Activated B cell treated with CpG ODN at 0.5 μM for 24 hours (primary cell): ENCODE data around the gene ADGRG1. TPM values are rescaled to one million over a fixed set of nuclear protein-coding genes. Genes with fewer than 3 reads are reported as not detected.

Experiments
- ATAC-seq: fragments of 200-7000 bp; cut with Tn5 transposase; one replicate; pipeline ENCODE4 v1.10.0; 2021; ENCODE audit warnings: low read depth, mild to moderate bottlenecking, moderate library complexity
- CTCF ChIA-PET: fragments of 350-600 bp; sonication (Branson Sonifier 250); formaldehyde crosslinking; loops from one replicate; lab custom pipeline; 2021; ENCODE audit warnings: antibody characterized with exemption; lab: Charles Lee
- POLR2A ChIA-PET: fragments of 350-600 bp; sonication (Branson Sonifier 250); formaldehyde crosslinking; loops from one replicate; lab custom pipeline; 2021; ENCODE audit warnings: antibody characterized with exemption; lab: Charles Lee
- DNase-seq: peaks from one replicate; pipeline ENCODE4 v3.0.0; 2022
- H3K27ac Mint-ChIP-seq: one replicate; pipeline ENCODE4 v1.8.0; 2020; ENCODE audit warnings: mixed read lengths
- H3K27me3 Mint-ChIP-seq: one replicate; pipeline ENCODE4 v1.8.0; 2021; ENCODE audit warnings: mixed read lengths
- H3K36me3 Mint-ChIP-seq: one replicate; pipeline ENCODE4 v1.8.0; 2021; ENCODE audit warnings: low read depth, mixed read lengths
- H3K4me1 Mint-ChIP-seq: one replicate; pipeline ENCODE4 v1.8.0; 2021; ENCODE audit warnings: mixed read lengths
- H3K4me3 Mint-ChIP-seq: one replicate; pipeline ENCODE4 v1.8.0; 2020; ENCODE audit warnings: mild to moderate bottlenecking, mixed read lengths
- H3K9me3 Mint-ChIP-seq: one replicate; pipeline ENCODE4 v1.8.0; 2020; ENCODE audit warnings: mixed read lengths
- intact Hi-C: fragments of 100-400 bp; cut with micrococcal nuclease; formaldehyde crosslinking; loops from one replicate; pipeline ENCODE4 v1.15.1; 2024
- total RNA-seq: library from RNA; stranded (reverse); gene quantifications from 2 replicates; pipeline ENCODE4 v1.2.3, GENCODE V29; 2022
- TF ChIP-seq, protein P1 (sequence below): fragments of 200-600 bp; IDR thresholded peaks from one replicate; pipeline ENCODE4 v1.8.0; 2022; ENCODE audit warnings: antibody characterized with exemption, mild to moderate bottlenecking

The ADGRG1 gene
- total RNA-seq, 1 donor from 2014 or later: 0.13 TPM

DNA sequence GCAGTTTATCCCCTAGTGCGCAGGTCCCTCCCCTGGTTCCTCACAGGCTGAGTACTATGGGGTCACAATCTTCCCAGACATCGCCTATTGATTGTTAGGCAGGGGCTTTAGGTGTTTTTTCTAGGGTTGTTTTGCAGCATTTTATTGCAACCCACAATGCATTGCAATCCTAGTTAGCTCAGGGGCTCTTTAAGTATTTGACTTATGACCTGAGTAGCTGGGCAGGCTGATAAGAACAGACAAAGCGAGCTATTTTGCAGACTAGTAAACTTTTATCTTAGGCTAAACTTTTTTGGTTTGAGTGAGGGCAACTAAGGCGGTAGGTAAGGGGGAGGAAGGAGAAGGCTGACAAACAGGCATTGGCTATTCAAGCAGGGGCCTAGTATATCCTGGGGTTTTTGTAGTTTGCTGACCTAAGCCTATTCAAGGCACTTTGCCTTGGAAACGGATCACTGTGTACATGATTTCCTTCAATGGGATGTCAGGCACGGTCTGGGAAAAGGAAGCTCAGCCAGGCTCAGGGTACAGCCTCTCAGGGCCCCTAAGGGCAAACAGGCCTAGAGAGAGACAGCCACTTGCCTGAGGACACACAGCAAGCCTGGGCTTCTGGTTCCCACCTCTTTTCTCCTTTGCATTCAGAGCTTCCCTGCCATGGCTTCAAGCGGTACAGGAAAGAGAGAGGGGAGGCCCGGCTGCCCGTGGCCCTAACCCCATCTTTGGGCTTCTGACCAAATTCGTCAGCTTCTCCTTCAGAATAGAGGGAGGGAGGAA lies 72.5 kb downstream of the ADGRG1 start:
- Mint-ChIP-seq H3K4me3 (no peak overlapping the region), H3K9me3 (no peaks in the 10 kb centered on the region), H3K27ac (no peak overlapping the region), H3K36me3 (no peaks in the 10 kb centered on the region), H3K4me1 (no peaks in the 10 kb centered on the region), H3K27me3 (no peaks in the 10 kb centered on the region)
- ATAC-seq (no peak), DNase-seq (no peak)
- ChIA-PET CTCF (interaction anchor here (1.0 kb wide), 1 partner anchor 284 kb away, joined by 3 read pairs; no protein-coding TSS in a partner anchor), POLR2A (no interaction called here)
- TF ChIP-seq, protein P1, sequence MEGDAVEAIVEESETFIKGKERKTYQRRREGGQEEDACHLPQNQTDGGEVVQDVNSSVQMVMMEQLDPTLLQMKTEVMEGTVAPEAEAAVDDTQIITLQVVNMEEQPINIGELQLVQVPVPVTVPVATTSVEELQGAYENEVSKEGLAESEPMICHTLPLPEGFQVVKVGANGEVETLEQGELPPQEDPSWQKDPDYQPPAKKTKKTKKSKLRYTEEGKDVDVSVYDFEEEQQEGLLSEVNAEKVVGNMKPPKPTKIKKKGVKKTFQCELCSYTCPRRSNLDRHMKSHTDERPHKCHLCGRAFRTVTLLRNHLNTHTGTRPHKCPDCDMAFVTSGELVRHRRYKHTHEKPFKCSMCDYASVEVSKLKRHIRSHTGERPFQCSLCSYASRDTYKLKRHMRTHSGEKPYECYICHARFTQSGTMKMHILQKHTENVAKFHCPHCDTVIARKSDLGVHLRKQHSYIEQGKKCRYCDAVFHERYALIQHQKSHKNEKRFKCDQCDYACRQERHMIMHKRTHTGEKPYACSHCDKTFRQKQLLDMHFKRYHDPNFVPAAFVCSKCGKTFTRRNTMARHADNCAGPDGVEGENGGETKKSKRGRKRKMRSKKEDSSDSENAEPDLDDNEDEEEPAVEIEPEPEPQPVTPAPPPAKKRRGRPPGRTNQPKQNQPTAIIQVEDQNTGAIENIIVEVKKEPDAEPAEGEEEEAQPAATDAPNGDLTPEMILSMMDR: no peak
- intact Hi-C loops: no loop called here

DNA sequence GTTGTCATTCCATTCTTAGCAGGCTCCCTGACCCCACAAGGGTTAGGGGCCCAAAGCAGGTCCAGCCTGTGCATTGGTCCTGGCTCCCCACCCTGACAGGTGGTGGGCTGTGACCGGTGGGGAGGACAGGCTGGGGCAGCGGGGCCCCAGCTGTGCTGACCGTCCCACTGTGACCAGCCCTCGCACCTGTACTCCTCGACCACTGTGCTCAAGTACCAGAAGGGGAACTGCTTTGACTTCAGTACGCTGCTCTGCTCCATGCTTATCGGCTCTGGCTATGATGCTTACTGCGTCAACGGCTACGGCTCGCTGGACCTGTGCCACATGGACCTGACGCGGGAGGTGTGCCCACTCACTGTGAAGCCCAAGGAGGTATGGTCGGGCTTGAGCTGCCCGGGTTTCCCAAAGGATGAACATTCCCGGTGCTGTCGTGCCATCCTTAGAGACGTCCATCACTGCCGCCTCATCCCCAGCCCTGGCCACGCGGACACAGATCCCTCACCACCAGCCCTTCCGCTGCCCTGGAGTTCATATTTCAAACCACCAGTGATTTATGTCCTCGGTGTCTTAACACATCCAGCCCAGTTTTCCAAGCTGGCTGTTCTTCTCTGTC lies 73.4 kb downstream of the ADGRG1 start:
- Mint-ChIP-seq H3K4me1 (no peaks in the 10 kb centered on the region), H3K4me3 (no peak overlapping the region), H3K27ac (no peak overlapping the region), H3K36me3 (no peaks in the 10 kb centered on the region), H3K27me3 (no peaks in the 10 kb centered on the region), H3K9me3 (no peaks in the 10 kb centered on the region)
- ChIA-PET CTCF (interaction anchor here (1.0 kb wide), 1 partner anchor 285 kb away, joined by 3 read pairs; no protein-coding TSS in a partner anchor), POLR2A (no interaction called here)
- TF ChIP-seq, protein P1: no peak
- no peak for DNase-seq
- ATAC-seq: no peak
- intact Hi-C loops: no loop called here

DNA sequence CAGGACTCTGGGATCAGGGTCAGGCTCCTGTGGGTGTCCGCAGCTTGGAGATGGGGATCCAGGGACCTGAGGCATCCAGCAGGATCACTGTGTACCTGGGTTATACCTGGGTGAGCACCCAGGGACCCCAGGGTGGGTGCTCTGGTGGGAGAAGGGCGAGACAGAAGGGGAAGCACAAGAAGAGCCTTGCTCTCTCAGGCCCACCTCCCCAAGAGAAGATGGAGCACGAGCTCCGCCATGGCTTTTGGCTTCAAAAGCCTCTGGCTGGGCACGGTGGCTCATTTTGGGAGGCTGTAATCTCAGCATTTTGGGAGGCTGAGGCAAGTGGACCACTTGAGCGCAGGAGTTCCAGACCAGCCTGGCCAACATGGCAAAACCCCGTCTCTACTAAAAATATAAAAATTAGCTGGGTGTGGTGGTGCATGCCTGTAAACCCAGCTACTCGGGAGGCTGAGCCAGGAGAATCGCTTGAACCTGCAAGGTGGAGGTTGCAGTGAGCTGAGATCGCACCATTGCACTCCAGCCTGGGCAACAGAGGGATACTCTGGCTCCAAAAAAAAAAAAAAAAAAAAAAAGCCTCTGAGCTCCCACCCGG lies 75.1 kb downstream of the ADGRG1 start:
- no peak for DNase-seq
- intact Hi-C loops: no loop called here
- CTCF ChIA-PET: no interaction called here

DNA sequence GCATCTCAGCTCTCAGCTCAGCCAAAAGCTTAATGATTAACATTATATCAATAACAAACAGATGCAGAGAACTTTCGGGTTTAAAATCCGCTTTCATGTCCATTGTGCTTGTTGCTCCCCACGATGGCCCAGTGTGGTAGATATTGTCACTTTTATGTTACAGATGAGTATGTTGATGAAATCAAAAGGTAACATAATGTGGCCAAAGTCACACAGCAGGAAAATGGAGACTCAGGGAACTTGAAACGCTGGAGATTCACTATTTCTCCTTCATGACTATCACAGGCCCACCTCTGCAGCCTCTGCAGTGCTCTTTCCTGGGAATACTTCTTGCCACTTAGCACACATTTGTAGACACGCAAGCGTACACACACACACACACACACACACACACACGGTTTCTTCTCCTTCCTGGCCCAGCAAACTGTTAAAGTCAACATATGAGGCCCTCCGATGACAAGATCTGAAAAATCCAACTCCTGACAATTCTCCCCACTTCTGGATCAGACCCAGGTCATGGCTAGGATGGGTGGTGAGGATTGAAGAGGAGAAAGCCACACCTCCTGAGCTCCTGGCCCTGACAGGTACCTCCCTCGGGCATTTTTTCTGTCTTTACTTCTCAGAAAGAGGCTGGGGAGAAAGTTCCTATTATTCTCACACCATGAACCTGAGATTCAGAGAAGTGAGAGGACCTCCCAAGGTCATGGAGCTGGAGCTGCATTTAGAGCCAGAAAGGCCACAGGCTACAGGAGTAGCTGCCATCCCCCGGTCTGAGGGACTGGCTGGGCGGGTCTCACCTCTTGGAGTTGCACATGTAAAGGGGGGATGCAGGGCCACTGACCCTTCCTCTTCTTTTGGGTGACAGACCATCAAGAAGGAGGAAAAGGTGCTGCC lies 75.8 kb downstream of the ADGRG1 start:
- H3K9me3 Mint-ChIP-seq: no peaks in the 10 kb centered on the region
- TF ChIP-seq, protein P1: no peak
- H3K4me1 Mint-ChIP-seq: no peaks in the 10 kb centered on the region
- H3K4me3 Mint-ChIP-seq: no peak overlapping the region
- H3K27ac Mint-ChIP-seq: no peak overlapping the region
- no peaks in the 10 kb centered on the region for H3K36me3 Mint-ChIP-seq
- ChIA-PET POLR2A (no interaction called here), CTCF (no interaction called here)
- ATAC-seq: no peak
- H3K27me3 Mint-ChIP-seq: no peaks in the 10 kb centered on the region
- intact Hi-C loops: no loop called here
- DNase-seq: no peak

More for the DNA sequence above, 75.1 kb downstream of the ADGRG1 start:
- no peaks in the 10 kb centered on the region for H3K36me3 Mint-ChIP-seq
- H3K4me1 Mint-ChIP-seq: no peaks in the 10 kb centered on the region
- ATAC-seq: no peak
- H3K9me3 Mint-ChIP-seq: no peaks in the 10 kb centered on the region
- H3K4me3 Mint-ChIP-seq: no peak overlapping the region
- TF ChIP-seq, protein P1: no peak
- no peaks in the 10 kb centered on the region for H3K27me3 Mint-ChIP-seq
- no peak overlapping the region for H3K27ac Mint-ChIP-seq
- POLR2A ChIA-PET: no interaction called here
